ENCODE data around the gene ATP6V0E1. TPM values are rescaled to one million over a fixed set of nuclear protein-coding genes. Genes with fewer than 3 reads are reported as not detected.

Gene ATP6V0E1
- total RNA-seq, 1 donor from 2014 or later = 326 TPM

DNA sequence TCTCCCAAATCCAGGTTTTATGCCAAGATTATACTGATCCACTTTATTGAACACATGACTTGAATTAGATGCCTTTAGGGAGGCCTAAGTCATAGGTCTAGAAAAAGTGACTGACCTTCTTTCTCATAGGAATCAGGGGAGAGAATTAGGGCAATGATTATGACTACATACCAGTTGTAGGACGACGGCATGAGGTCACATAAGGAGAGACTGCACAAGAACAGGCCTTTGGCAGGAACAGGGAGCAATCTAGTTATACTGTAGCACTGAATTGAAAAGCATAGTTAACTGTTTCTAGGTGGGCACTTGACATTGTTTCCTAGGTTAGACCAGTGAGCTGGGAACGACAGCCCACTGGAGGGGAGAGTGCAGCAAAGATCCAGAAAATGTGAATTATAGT, 95.3 kb downstream of the ATP6V0E1 start:
- ATAC-seq = no peak
- intact Hi-C loops (cut with DNase I) = no loop called here
- TF ChIP-seq, protein P1, sequence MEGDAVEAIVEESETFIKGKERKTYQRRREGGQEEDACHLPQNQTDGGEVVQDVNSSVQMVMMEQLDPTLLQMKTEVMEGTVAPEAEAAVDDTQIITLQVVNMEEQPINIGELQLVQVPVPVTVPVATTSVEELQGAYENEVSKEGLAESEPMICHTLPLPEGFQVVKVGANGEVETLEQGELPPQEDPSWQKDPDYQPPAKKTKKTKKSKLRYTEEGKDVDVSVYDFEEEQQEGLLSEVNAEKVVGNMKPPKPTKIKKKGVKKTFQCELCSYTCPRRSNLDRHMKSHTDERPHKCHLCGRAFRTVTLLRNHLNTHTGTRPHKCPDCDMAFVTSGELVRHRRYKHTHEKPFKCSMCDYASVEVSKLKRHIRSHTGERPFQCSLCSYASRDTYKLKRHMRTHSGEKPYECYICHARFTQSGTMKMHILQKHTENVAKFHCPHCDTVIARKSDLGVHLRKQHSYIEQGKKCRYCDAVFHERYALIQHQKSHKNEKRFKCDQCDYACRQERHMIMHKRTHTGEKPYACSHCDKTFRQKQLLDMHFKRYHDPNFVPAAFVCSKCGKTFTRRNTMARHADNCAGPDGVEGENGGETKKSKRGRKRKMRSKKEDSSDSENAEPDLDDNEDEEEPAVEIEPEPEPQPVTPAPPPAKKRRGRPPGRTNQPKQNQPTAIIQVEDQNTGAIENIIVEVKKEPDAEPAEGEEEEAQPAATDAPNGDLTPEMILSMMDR (IDR thresholded peaks at IDR 0.05) = no peak

More for the DNA sequence above, 95.3 kb downstream of the ATP6V0E1 start:
- H3K36me3 ChIP-seq = peaks cover 22% of the 10 kb centered on the region
- peaks cover 9% of the 10 kb centered on the region for H3K4me1 ChIP-seq
- DNase-seq = no peak
- no peak overlapping the region for H3K27ac ChIP-seq
- no peaks in the 10 kb centered on the region for H3K9me3 ChIP-seq
- no peaks in the 10 kb centered on the region for H3K27me3 ChIP-seq
- H3K4me3 ChIP-seq = no peak overlapping the region

Other genes starting within 250 kb of the ATP6V0E1 start
- gene DUSP1, start 212.6 kb upstream of the ATP6V0E1 start, total RNA-seq = 382 TPM
- gene ERGIC1, start 149.5 kb upstream of the ATP6V0E1 start, total RNA-seq = 186 TPM
- gene RPL26L1, start 24.3 kb upstream of the ATP6V0E1 start, total RNA-seq = 26.4 TPM
- gene CREBRF, start 72.6 kb downstream of the ATP6V0E1 start, total RNA-seq = 47.4 TPM
- 9.1 TPM for gene BNIP1, start 160.8 kb downstream of the ATP6V0E1 start, total RNA-seq